Activated CD4-positive, alpha-beta T cell treated with anti-CD3 and anti-CD28 coated beads for 36 hours (primary cell): ENCODE results near the gene KLHL29. TPM values are rescaled to one million over a fixed set of nuclear protein-coding genes. Genes with fewer than 3 reads are reported as not detected.
A peak's percentile ranks its signal among the peaks of the same experiment; 100 is the strongest.

Experiments used
- ATAC-seq: fragments of 200-7000 bp; cut with Tn5 transposase; one replicate; pipeline ENCODE4 v1.10.0; 2021; ENCODE audit warnings: mild to moderate bottlenecking, moderate library complexity
- CTCF ChIA-PET: fragments of 350-600 bp; sonication (Branson Sonifier 250); formaldehyde crosslinking; loops from one replicate; lab custom pipeline; 2021; ENCODE audit warnings: antibody characterized with exemption; lab: Charles Lee
- POLR2A ChIA-PET: fragments of 350-600 bp; sonication (Branson Sonifier 250); formaldehyde crosslinking; loops from one replicate; lab custom pipeline; 2021; ENCODE audit warnings: antibody characterized with exemption, inconsistent platforms; lab: Charles Lee
- DNase-seq: peaks from one replicate; pipeline ENCODE4 v3.0.0-alpha.2; 2020
- H3K27ac Mint-ChIP-seq: one replicate; pipeline ENCODE4 v1.8.0; 2021; ENCODE audit warnings: mixed read lengths
- H3K27me3 Mint-ChIP-seq: one replicate; pipeline ENCODE4 v1.8.0; 2021; ENCODE audit warnings: mixed read lengths
- H3K36me3 Mint-ChIP-seq: one replicate; pipeline ENCODE4 v1.8.0; 2021; ENCODE audit warnings: low read depth, mixed read lengths
- H3K4me1 Mint-ChIP-seq: one replicate; pipeline ENCODE4 v1.8.0; 2021; ENCODE audit warnings: mixed read lengths
- H3K4me3 Mint-ChIP-seq: one replicate; pipeline ENCODE4 v1.8.0; 2021; ENCODE audit warnings: mild to moderate bottlenecking, moderate library complexity, mixed read lengths
- H3K9me3 Mint-ChIP-seq: one replicate; pipeline ENCODE4 v1.8.0; 2021; ENCODE audit warnings: low read depth, mixed read lengths
- intact Hi-C, 2 experiments: fragments of 100-400 bp; cut with DNase I in 1 of 2; cut with micrococcal nuclease in 1 of 2; formaldehyde crosslinking; loops; one replicate each; pipeline versions ENCODE4 v1.14.2 to v1.15.1; 2022 to 2024; cut with DNase I, micrococcal nuclease
- total RNA-seq, 2 experiments: library from RNA; stranded (reverse); gene quantifications; one replicate each; pipeline ENCODE4 v1.2.3, GENCODE V29; 2021

Gene KLHL29
- total RNA-seq, 2 experiments from 2014 or later, result 1.7 to 2.0 TPM

GRCh38 chr2:23666980-23667357 is 282.0 kb downstream of the KLHL29 start:
- H3K9me3 Mint-ChIP-seq, result no peaks in the 10 kb centered on the region
- CTCF ChIA-PET, result no interaction called here
- DNase-seq, result no peak

GRCh38 chr2:23668756-23669304 is 283.9 kb downstream of the KLHL29 start:
- Mint-ChIP-seq H3K36me3 (no peaks in the 10 kb centered on the region), H3K4me3 (no peak overlapping the region), H3K9me3 (no peaks in the 10 kb centered on the region), H3K4me1 (no peaks in the 10 kb centered on the region), H3K27me3 (no peaks in the 10 kb centered on the region), H3K27ac (no peak overlapping the region)
- no peak for ATAC-seq
- ChIA-PET POLR2A (no interaction called here), CTCF (no interaction called here)
- intact Hi-C loops, result no loop called here
- no peak for DNase-seq

More at GRCh38 chr2:23666980-23667357, 282.0 kb downstream of the KLHL29 start:
- POLR2A ChIA-PET, result no interaction called here
- Mint-ChIP-seq H3K27me3 (peaks cover 4% of the 10 kb centered on the region), H3K27ac (no peak overlapping the region), H3K36me3 (no peaks in the 10 kb centered on the region), H3K4me1 (no peaks in the 10 kb centered on the region), H3K4me3 (no peak overlapping the region)
- ATAC-seq, result no peak
- intact Hi-C loops, result no loop called here

DNA sequence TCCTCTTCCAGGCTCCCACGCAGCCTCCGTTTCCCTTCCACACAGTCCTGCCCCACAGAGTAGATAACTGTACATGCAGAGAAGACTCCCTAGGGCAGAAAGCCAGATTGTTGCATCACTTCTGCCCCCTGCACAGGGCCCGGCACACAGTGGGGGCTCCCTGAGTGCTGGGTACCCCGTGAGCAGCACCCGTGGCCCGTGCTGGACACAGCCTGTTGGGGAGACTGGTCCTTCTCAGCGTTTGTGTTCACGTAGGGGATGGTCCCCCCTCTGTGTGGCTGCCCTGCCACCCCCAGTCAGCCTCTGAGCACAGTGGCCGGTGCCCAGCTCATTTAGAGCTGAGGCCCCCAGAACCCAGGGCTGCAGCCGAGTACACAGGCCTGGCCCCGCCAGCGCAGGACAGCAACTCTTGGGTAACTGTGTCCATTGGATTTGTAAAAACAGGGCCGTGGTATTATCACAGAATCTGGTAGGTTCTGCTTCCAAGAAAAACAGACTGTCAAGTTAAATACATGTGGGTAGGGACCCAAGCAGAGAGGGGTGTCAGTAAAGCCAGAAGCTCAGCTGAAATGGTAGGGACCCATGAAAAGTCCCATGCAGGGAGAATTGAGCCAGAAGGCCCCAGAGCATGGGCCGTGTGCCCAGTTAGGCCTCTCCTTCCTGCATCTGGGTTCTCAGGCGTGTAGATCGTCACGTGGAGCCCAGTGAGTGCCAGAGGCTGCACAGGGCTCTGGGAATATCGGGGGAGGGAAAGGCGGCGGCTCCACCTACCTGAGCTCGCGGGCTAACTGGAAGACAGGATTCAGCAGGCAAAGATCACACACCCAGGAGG is 284.6 kb downstream of the KLHL29 start:
- H3K27me3 Mint-ChIP-seq, result no peaks in the 10 kb centered on the region
- no peaks in the 10 kb centered on the region for H3K4me1 Mint-ChIP-seq
- ATAC-seq (no peak), DNase-seq (no peak)
- no peaks in the 10 kb centered on the region for H3K36me3 Mint-ChIP-seq
- H3K27ac Mint-ChIP-seq, result no peak overlapping the region
- intact Hi-C loops, result no loop called here
- POLR2A ChIA-PET, result no interaction called here
- CTCF ChIA-PET, result no interaction called here
- no peaks in the 10 kb centered on the region for H3K9me3 Mint-ChIP-seq
- no peak overlapping the region for H3K4me3 Mint-ChIP-seq

DNA sequence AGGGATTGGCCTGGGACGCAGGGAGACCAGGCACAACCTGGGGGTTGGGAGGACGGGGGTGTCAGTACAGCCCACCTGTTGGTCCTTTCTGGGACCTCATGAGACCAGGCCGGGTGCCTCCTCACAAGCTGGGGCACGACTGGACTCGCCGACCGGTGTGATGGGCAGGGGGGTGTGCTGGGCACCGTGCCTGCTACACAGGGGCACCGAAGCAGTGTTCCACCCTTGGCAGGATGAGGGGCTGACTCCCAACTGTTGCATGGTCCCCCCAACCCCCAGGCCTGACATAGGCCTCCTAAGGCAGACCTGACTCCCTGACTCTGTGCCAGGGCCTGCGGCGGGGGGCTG is 285.2 kb downstream of the KLHL29 start:
- H3K4me3 Mint-ChIP-seq, result no peak overlapping the region
- CTCF ChIA-PET, result no interaction called here
- H3K27ac Mint-ChIP-seq, result no peak overlapping the region
- no peaks in the 10 kb centered on the region for H3K36me3 Mint-ChIP-seq
- DNase-seq, result no peak
- no peaks in the 10 kb centered on the region for H3K9me3 Mint-ChIP-seq
- intact Hi-C loops, result no loop called here
- POLR2A ChIA-PET, result no interaction called here
- H3K4me1 Mint-ChIP-seq, result no peaks in the 10 kb centered on the region
- no peak for ATAC-seq
- no peaks in the 10 kb centered on the region for H3K27me3 Mint-ChIP-seq

DNA sequence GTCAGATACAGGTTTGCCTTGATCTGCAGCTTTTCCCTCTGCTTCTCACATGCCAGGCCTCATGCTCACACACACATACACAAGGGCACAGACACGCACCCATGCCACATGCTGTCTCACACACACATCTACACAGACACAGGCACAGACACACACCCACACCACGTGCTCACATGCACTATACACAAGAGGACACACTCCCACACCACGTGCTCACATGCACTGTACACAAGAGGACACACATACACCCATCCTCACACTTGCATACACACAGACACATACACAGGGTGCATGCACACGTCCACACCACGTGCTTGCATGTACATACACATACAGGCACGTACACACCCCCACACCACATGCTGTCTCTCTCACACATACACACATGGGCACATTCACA is 288.1 kb downstream of the KLHL29 start:
- no peak for DNase-seq
- no peaks in the 10 kb centered on the region for H3K36me3 Mint-ChIP-seq
- ATAC-seq, result no peak
- ChIA-PET POLR2A (no interaction called here), CTCF (no interaction called here)
- intact Hi-C loops, result no loop called here
- H3K27ac Mint-ChIP-seq, result no peak overlapping the region
- no peaks in the 10 kb centered on the region for H3K27me3 Mint-ChIP-seq
- no peak overlapping the region for H3K4me3 Mint-ChIP-seq
- peaks cover 3% of the 10 kb centered on the region for H3K9me3 Mint-ChIP-seq
- no peaks in the 10 kb centered on the region for H3K4me1 Mint-ChIP-seq

- ATAC-seq, result no peak
- Mint-ChIP-seq H3K4me3 (no peak overlapping the region), H3K4me1 (no peaks in the 10 kb centered on the region), H3K36me3 (no peaks in the 10 kb centered on the region), H3K27ac (no peak overlapping the region), H3K27me3 (no peaks in the 10 kb centered on the region), H3K9me3 (peaks cover 5% of the 10 kb centered on the region)
- CTCF ChIA-PET, result no interaction called here
- POLR2A ChIA-PET, result no interaction called here
- peak; percentile 18 for DNase-seq
- intact Hi-C loops, result no loop called here
Observed at GRCh38 chr2:23673830-23674679, 289.1 kb downstream of the KLHL29 start.

- Mint-ChIP-seq H3K4me3 (no peak overlapping the region), H3K27ac (no peak overlapping the region), H3K36me3 (no peaks in the 10 kb centered on the region), H3K4me1 (no peaks in the 10 kb centered on the region), H3K9me3 (peaks cover 5% of the 10 kb centered on the region), H3K27me3 (no peaks in the 10 kb centered on the region)
- DNase-seq, result no peak
- POLR2A ChIA-PET, result no interaction called here
- ATAC-seq, result no peak
- CTCF ChIA-PET, result no interaction called here
- intact Hi-C loops, result no loop called here
Observed at GRCh38 chr2:23675506-23675905, 290.5 kb downstream of the KLHL29 start.

DNA sequence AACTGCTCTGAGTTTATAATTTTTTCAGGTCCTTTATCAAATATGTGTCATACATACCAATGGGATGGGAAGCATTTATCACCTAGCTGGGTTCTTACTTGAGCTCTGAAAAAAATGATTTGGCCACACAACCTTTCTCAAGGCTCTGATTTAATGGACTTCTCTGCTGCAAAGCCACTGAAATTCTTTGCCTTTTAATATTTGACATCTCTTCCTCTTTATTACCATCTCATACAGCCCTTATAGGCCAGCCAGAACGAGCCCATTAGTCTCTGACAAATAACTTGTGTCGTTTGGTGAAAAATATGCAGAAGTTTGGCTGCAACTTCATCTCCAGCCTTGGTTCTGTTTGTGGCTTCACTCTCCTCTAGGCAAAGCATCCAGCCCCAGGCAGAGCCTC is 292.9 kb downstream of the KLHL29 start:
- ChIA-PET CTCF (no interaction called here), POLR2A (no interaction called here)
- Mint-ChIP-seq H3K4me1 (no peaks in the 10 kb centered on the region), H3K36me3 (no peaks in the 10 kb centered on the region), H3K9me3 (peaks cover 5% of the 10 kb centered on the region), H3K4me3 (no peak overlapping the region), H3K27ac (no peak overlapping the region), H3K27me3 (no peaks in the 10 kb centered on the region)
- intact Hi-C loops, result no loop called here
- DNase-seq (no peak), ATAC-seq (no peak)

- H3K4me1 Mint-ChIP-seq, result no peaks in the 10 kb centered on the region
- no peak overlapping the region for H3K4me3 Mint-ChIP-seq
- intact Hi-C loops, result no loop called here
- H3K27me3 Mint-ChIP-seq, result no peaks in the 10 kb centered on the region
- H3K36me3 Mint-ChIP-seq, result no peaks in the 10 kb centered on the region
- peaks cover 5% of the 10 kb centered on the region for H3K9me3 Mint-ChIP-seq
- no peak for DNase-seq
- no peak overlapping the region for H3K27ac Mint-ChIP-seq
- ATAC-seq, result no peak
- ChIA-PET CTCF (no interaction called here), POLR2A (no interaction called here)
Observed at GRCh38 chr2:23679044-23679443, 294.1 kb downstream of the KLHL29 start.

DNA sequence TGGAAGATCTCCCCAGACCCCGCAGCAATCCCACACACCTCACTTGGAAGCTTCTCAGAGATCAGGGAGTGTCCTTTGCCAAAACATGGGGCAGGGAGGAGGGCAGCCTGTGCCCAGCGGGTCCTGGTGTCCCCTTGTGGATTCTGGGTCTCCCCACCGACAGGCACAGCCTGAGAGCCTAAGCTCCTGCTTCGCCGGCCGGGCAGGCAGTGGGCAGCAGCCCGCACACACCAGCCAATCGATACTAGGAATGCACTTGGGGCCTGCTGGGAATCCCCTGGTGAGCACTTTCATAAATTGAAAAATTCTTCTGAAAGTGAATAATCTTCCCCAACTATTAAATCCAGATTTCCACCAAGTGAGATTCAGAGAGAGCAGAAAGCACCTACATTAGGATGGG is 296.0 kb downstream of the KLHL29 start:
- Mint-ChIP-seq H3K9me3 (peaks cover 5% of the 10 kb centered on the region), H3K27ac (no peak overlapping the region), H3K4me3 (no peak overlapping the region), H3K27me3 (no peaks in the 10 kb centered on the region), H3K4me1 (peaks cover 2% of the 10 kb centered on the region), H3K36me3 (no peaks in the 10 kb centered on the region)
- intact Hi-C loops, result no loop called here
- no peak for ATAC-seq
- POLR2A ChIA-PET, result no interaction called here
- DNase-seq, result no peak
- CTCF ChIA-PET, result no interaction called here

- CTCF ChIA-PET, result interaction anchor here (0.6 kb wide), 1 partner anchor 492 kb away, joined by 3 read pairs; no protein-coding TSS in a partner anchor
- ATAC-seq, result no peak
- no peaks in the 10 kb centered on the region for H3K27me3 Mint-ChIP-seq
Observed at GRCh38 chr2:23681356-23682140, 296.6 kb downstream of the KLHL29 start.

More at GRCh38 chr2:23681356-23682140, 296.6 kb downstream of the KLHL29 start:
- no peak overlapping the region for H3K27ac Mint-ChIP-seq
- H3K4me1 Mint-ChIP-seq, result peaks cover 2% of the 10 kb centered on the region
- no peaks in the 10 kb centered on the region for H3K36me3 Mint-ChIP-seq
- DNase-seq, result no peak
- no peak overlapping the region for H3K4me3 Mint-ChIP-seq
- intact Hi-C loops, result no loop called here
- H3K9me3 Mint-ChIP-seq, result peaks cover 5% of the 10 kb centered on the region
- POLR2A ChIA-PET, result no interaction called here
